ENCODE results near the gene BCO1. TPM values are rescaled to one million over a fixed set of nuclear protein-coding genes. Genes with fewer than 3 reads are reported as not detected.
A peak's percentile ranks its signal among the peaks of the same experiment; 100 is the strongest.

Gene BCO1
- total and polyA plus RNA-seq, 7 donors: 0.10 TPM; not detected in 5

- DNase-seq: no peak
- Histone ChIP-seq H3K4me3 (no peak overlapping the region), H3K9me3 (no peaks in the 10 kb centered on the region), H3K27ac (no peak overlapping the region), H3K27me3 (ENCODE audit: insufficient read depth in 3 of 3, low read length in 2 of 3) (no peaks in the 10 kb centered on the region), H3K36me3 (ENCODE audit: insufficient read depth in 1 of 2, low read depth in 1 of 2) (no peaks in the 10 kb centered on the region), H3K4me1 (peaks cover 29% of the 10 kb centered on the region)
- intact Hi-C loops (cut with DNase I): loop anchor here (5.0 to 10.0 kb wide), 2 partner anchors 111 to 224 kb away; partner anchors contain the start of gene GCSH (in 2 of the 2)
- no peak for ATAC-seq
- TF ChIP-seq, protein P1, sequence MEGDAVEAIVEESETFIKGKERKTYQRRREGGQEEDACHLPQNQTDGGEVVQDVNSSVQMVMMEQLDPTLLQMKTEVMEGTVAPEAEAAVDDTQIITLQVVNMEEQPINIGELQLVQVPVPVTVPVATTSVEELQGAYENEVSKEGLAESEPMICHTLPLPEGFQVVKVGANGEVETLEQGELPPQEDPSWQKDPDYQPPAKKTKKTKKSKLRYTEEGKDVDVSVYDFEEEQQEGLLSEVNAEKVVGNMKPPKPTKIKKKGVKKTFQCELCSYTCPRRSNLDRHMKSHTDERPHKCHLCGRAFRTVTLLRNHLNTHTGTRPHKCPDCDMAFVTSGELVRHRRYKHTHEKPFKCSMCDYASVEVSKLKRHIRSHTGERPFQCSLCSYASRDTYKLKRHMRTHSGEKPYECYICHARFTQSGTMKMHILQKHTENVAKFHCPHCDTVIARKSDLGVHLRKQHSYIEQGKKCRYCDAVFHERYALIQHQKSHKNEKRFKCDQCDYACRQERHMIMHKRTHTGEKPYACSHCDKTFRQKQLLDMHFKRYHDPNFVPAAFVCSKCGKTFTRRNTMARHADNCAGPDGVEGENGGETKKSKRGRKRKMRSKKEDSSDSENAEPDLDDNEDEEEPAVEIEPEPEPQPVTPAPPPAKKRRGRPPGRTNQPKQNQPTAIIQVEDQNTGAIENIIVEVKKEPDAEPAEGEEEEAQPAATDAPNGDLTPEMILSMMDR (IDR thresholded peaks at IDR 0.05): no peak
- 75% methylated on average over 7 of the region's 7 CpGs for WGBS, 3 donors
These were observed 80.2 kb downstream of the BCO1 start for GRCh38 chr16:81318711-81319110.

DNA sequence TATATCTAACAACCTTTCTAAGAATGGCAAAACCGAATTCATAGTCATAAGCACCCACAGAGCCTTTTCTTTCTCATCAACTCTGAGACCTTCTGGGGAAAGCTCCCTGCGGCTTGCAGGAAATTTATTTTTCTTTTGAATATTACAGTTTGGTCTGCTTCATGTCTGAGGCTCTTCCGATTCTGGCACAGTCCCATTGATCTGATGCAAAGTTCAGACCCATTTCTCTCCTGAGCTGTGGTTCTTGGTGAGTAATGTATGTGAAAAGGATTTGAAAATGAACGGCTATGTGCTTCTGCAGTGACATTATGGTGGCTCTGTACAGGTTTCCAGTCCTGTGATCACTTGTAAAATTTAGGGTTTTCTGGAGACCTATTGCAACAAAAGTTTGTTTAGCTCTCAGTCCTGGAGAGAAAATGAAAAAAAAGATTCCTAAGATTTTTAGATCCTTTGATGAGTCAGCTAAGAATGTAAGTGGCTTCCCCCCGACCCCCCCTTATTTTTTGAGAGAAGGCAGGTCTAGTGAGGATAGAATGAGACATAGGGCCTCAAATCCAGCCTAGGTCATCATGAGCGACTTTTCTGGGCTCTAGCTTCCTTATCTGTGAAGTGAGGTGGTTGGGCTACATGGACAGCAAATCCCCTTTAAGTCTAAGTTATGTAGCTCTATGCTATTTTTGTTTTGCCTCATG is 80.9 kb downstream of the BCO1 start:
- TF ChIP-seq, protein P1 (IDR thresholded peaks at IDR 0.05): no peak
- H3K36me3 ChIP-seq (ENCODE audit: insufficient read depth in 1 of 2, low read depth in 1 of 2): no peaks in the 10 kb centered on the region
- no peaks in the 10 kb centered on the region for H3K27me3 ChIP-seq (ENCODE audit: insufficient read depth in 3 of 3, low read length in 2 of 3)
- WGBS, 3 donors: 69 to 70% (median 69%) methylated on average over 6 of the region's 6 CpGs
- intact Hi-C loops (cut with DNase I): loop anchor here (5.0 to 10.0 kb wide), 2 partner anchors 112 to 225 kb away; partner anchors contain the start of gene GCSH (in 2 of the 2)
- ATAC-seq: peak in 2 of 4 donors; percentile 26 to 28
- no peak for DNase-seq
- no peak overlapping the region for H3K4me3 ChIP-seq
- H3K9me3 ChIP-seq: no peaks in the 10 kb centered on the region
- H3K27ac ChIP-seq: no peak overlapping the region
- peaks cover 26% of the 10 kb centered on the region for H3K4me1 ChIP-seq

DNA sequence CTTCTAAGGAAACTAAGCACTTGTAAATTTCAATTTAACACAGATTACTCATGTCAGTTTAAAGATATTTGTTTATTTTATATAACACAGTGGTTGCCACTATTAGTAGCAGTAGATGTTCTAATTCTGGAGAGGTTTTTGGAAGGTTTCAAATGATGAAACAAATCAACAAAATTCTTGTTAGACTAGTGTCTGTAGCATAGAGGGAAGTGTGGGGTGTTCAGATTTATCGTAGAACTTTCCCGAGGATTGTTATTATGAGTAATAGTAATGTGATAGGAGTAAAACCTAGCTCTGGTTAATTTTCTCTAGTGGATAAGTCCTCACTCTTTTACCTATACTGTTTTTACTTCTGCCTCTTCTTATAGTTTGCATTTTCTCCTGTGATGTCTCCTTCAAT is 82.5 kb downstream of the BCO1 start:
- Histone ChIP-seq H3K27me3 (ENCODE audit: insufficient read depth in 3 of 3, low read length in 2 of 3) (no peaks in the 10 kb centered on the region), H3K36me3 (ENCODE audit: insufficient read depth in 1 of 2, low read depth in 1 of 2) (no peaks in the 10 kb centered on the region), H3K9me3 (no peaks in the 10 kb centered on the region), H3K27ac (no peak overlapping the region), H3K4me3 (no peak overlapping the region), H3K4me1 (peaks cover 22% of the 10 kb centered on the region)
- ATAC-seq (no peak), DNase-seq (no peak)
- intact Hi-C loops (cut with DNase I): no loop called here
- 87 to 92% (median 91%) methylated on average over 2 of the region's 2 CpGs for WGBS, 3 donors
- TF ChIP-seq, protein P1 (IDR thresholded peaks at IDR 0.05): no peak

DNA sequence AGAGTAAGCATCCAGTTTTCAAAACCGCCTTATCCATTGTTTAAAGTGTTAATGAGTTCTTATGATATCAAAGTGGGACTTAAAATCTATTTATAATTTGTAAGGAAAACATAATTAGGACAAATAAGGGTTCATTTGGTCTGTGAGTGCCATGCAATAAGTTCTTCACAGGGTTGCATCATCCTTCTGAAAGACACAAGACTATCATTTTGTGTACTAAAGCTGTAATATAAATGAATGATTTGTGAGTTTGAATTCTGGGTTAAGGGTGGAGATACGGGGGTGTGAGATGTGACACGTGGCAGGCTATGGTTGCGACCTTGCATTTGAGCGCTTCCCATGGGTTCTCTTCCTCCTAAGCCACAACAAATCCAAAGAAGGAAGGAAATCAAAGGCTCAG is 83.0 kb downstream of the BCO1 start:
- WGBS, 3 donors: 95 to 96% (median 96%) methylated on average over 5 of the region's 5 CpGs
- Histone ChIP-seq H3K9me3 (no peaks in the 10 kb centered on the region), H3K36me3 (ENCODE audit: insufficient read depth in 1 of 2, low read depth in 1 of 2) (no peaks in the 10 kb centered on the region), H3K27me3 (ENCODE audit: insufficient read depth in 3 of 3, low read length in 2 of 3) (no peaks in the 10 kb centered on the region), H3K4me3 (no peak overlapping the region), H3K27ac (no peak overlapping the region), H3K4me1 (peaks cover 19% of the 10 kb centered on the region)
- intact Hi-C loops (cut with DNase I): no loop called here
- TF ChIP-seq, protein P1 (IDR thresholded peaks at IDR 0.05): no peak
- ATAC-seq (no peak), DNase-seq (no peak)
